Mammary epithelial cell (primary cell): ENCODE results near the gene TMEM132C.

Source experiments
- EZH2 ChIP-seq: IDR thresholded peaks from 2 replicates; pipeline ENCODE4 v1.6.1; 2012; ENCODE audit warnings: low read length, inconsistent platforms, borderline replicate concordance
- TF ChIP-seq, protein P1 (sequence below), 2 donors: IDR thresholded peaks in 1 of 2; conservative IDR thresholded peaks in 1 of 2; 2 replicates each; pipeline ENCODE4 v1.5.1; 2011 to 2012; ENCODE audit warnings: inconsistent platforms in 2 of 2, low read length in 2 of 2, mild to moderate bottlenecking in 2 of 2, control low read depth in 1 of 2, low read depth in 1 of 2; ENCODE audit not compliant: insufficient read depth in 1 of 2; ENCODE audit errors: extremely low read depth in 1 of 2

DNA sequence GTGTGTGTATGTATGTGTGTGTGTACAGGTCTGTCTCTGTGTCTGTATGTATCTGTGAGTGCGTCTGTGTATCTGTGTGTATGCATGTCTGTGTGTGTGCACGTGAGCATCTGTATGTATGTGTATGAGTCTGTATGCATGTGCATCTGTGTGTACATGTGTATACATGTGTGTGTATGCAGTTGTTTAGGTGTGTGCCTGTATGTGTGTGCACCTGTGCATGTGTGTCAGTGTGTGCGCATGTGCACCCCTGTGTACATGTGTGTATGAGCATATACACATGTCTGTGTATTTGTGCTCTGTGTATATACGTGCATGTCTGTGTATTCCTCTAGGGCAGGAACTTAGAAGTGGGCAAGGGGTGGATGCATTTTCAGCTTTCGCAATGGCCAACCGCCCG, 116.0 kb downstream of the TMEM132C start:
- no peak for TF ChIP-seq EZH2
- TF ChIP-seq, protein P1, sequence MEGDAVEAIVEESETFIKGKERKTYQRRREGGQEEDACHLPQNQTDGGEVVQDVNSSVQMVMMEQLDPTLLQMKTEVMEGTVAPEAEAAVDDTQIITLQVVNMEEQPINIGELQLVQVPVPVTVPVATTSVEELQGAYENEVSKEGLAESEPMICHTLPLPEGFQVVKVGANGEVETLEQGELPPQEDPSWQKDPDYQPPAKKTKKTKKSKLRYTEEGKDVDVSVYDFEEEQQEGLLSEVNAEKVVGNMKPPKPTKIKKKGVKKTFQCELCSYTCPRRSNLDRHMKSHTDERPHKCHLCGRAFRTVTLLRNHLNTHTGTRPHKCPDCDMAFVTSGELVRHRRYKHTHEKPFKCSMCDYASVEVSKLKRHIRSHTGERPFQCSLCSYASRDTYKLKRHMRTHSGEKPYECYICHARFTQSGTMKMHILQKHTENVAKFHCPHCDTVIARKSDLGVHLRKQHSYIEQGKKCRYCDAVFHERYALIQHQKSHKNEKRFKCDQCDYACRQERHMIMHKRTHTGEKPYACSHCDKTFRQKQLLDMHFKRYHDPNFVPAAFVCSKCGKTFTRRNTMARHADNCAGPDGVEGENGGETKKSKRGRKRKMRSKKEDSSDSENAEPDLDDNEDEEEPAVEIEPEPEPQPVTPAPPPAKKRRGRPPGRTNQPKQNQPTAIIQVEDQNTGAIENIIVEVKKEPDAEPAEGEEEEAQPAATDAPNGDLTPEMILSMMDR (conservative IDR thresholded peaks at IDR 0.05 in 1 of 2, IDR thresholded peaks at IDR 0.05 in 1 of 2; ENCODE audit: extremely low read depth in 1 of 2, insufficient read depth in 1 of 2, low read depth in 1 of 2, low read length in 2 of 2) = no peak
